ENCODE data around the gene COX19.
"Not testable (repeated sequence)": the region's sequence is repeated elsewhere in the genome, so short reads cannot be mapped to it uniquely, and the experiment has no call there.

The COX19 gene

GRCh38 chr7:960269-960871, 15.0 kb downstream of the COX19 start:
- DNase-seq (ENCODE audit: low read depth): no peak

- DNase-seq (ENCODE audit: low read depth): not testable (repeated sequence)
Observed at GRCh38 chr7:959740-960139, 15.6 kb downstream of the COX19 start.

GRCh38 chr7:959271-959670, 16.1 kb downstream of the COX19 start:
- DNase-seq (ENCODE audit: low read depth): no peak

- DNase-seq (ENCODE audit: low read depth): no peak
Observed at GRCh38 chr7:958221-959200, 16.8 kb downstream of the COX19 start.

GRCh38 chr7:957418-958220, 17.7 kb downstream of the COX19 start:
- DNase-seq (ENCODE audit: low read depth): no peak

GRCh38 chr7:956031-956430, 19.3 kb downstream of the COX19 start:
- no peak for DNase-seq (ENCODE audit: low read depth)

GRCh38 chr7:954330-955238, 20.8 kb downstream of the COX19 start, which contains the start of gene ADAP1:
Gene ADAP1, minus strand, starts transcription at chr7:954680. Its CDS starts 203 bp downstream, at chr7:954477.
- DNase-seq (ENCODE audit: low read depth): no peak

- no peak for DNase-seq (ENCODE audit: low read depth)
Observed at GRCh38 chr7:953547-954327, 21.6 kb downstream of the COX19 start.

- no peak for DNase-seq (ENCODE audit: low read depth)
Observed at GRCh38 chr7:952548-953441, 22.6 kb downstream of the COX19 start.

GRCh38 chr7:951881-952547, 23.3 kb downstream of the COX19 start:
- no peak for DNase-seq (ENCODE audit: low read depth)

GRCh38 chr7:949021-949934, 26.1 kb downstream of the COX19 start:
- DNase-seq (ENCODE audit: low read depth): no peak

GRCh38 chr7:947391-948210, 27.7 kb downstream of the COX19 start:
- no peak for DNase-seq (ENCODE audit: low read depth)

GRCh38 chr7:946256-946996, 28.9 kb downstream of the COX19 start:
- DNase-seq (ENCODE audit: low read depth): no peak

GRCh38 chr7:945556-946255, 29.6 kb downstream of the COX19 start:
- no peak for DNase-seq (ENCODE audit: low read depth)

GRCh38 chr7:945147-945555, 30.2 kb downstream of the COX19 start:
- no peak for DNase-seq (ENCODE audit: low read depth)

- DNase-seq (ENCODE audit: low read depth): no peak
Observed at GRCh38 chr7:944744-945143, 30.6 kb downstream of the COX19 start.
